Measurements from ENCODE around the gene LMF1. TPM values are rescaled to one million over a fixed set of nuclear protein-coding genes. Genes with fewer than 3 reads are reported as not detected.

LMF1 gene
- total and polyA plus RNA-seq, 2 of the 13 experiments (the other 11 are each of a cell fraction or from before 2014, with no cell fraction given), result 6.8 to 8.5 TPM

- TF ChIP-seq, protein P1, sequence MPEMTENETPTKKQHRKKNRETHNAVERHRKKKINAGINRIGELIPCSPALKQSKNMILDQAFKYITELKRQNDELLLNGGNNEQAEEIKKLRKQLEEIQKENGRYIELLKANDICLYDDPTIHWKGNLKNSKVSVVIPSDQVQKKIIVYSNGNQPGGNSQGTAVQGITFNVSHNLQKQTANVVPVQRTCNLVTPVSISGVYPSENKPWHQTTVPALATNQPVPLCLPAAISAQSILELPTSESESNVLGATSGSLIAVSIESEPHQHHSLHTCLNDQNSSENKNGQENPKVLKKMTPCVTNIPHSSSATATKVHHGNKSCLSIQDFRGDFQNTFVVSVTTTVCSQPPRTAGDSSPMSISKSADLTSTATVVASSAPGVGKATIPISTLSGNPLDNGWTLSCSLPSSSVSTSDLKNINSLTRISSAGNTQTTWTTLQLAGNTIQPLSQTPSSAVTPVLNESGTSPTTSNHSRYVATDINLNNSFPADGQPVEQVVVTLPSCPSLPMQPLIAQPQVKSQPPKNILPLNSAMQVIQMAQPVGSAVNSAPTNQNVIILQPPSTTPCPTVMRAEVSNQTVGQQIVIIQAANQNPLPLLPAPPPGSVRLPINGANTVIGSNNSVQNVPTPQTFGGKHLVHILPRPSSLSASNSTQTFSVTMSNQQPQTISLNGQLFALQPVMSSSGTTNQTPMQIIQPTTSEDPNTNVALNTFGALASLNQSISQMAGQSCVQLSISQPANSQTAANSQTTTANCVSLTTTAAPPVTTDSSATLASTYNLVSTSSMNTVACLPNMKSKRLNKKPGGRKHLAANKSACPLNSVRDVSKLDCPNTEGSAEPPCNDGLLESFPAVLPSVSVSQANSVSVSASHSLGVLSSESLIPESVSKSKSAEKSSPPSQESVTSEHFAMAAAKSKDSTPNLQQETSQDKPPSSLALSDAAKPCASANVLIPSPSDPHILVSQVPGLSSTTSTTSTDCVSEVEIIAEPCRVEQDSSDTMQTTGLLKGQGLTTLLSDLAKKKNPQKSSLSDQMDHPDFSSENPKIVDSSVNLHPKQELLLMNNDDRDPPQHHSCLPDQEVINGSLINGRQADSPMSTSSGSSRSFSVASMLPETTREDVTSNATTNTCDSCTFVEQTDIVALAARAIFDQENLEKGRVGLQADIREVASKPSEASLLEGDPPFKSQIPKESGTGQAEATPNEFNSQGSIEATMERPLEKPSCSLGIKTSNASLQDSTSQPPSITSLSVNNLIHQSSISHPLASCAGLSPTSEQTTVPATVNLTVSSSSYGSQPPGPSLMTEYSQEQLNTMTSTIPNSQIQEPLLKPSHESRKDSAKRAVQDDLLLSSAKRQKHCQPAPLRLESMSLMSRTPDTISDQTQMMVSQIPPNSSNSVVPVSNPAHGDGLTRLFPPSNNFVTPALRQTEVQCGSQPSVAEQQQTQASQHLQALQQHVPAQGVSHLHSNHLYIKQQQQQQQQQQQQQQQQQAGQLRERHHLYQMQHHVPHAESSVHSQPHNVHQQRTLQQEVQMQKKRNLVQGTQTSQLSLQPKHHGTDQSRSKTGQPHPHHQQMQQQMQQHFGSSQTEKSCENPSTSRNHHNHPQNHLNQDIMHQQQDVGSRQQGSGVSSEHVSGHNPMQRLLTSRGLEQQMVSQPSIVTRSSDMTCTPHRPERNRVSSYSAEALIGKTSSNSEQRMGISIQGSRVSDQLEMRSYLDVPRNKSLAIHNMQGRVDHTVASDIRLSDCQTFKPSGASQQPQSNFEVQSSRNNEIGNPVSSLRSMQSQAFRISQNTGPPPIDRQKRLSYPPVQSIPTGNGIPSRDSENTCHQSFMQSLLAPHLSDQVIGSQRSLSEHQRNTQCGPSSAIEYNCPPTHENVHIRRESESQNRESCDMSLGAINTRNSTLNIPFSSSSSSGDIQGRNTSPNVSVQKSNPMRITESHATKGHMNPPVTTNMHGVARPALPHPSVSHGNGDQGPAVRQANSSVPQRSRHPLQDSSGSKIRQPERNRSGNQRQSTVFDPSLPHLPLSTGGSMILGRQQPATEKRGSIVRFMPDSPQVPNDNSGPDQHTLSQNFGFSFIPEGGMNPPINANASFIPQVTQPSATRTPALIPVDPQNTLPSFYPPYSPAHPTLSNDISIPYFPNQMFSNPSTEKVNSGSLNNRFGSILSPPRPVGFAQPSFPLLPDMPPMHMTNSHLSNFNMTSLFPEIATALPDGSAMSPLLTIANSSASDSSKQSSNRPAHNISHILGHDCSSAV (CRISPR knock-in tag; IDR thresholded peaks at IDR 0.05; ENCODE audit: borderline replicate concordance), result no peak
- TF ChIP-seq ZNF350 (CRISPR knock-in tag; IDR thresholded peaks at IDR 0.05; ENCODE audit: borderline replicate concordance, low read depth) (no peak), CREM (IDR thresholded peaks at IDR 0.05) (no peak), CREM (CRISPR knock-in tag; IDR thresholded peaks at IDR 0.05) (no peak), SAFB2 (CRISPR knock-in tag; IDR thresholded peaks at IDR 0.05; ENCODE audit: borderline replicate concordance, low read depth) (no peak), TIGD3 (CRISPR knock-in tag; IDR thresholded peaks at IDR 0.05; ENCODE audit: borderline replicate concordance) (no peak), ZNF335 (CRISPR knock-in tag; IDR thresholded peaks at IDR 0.05) (no peak), NBN (conservative IDR thresholded peaks at IDR 0.05) (no peak)
Observed at GRCh38 chr16:930511-930910, 40.3 kb downstream of the LMF1 start (continued).

All from HepG2 (cell line).